Parathyroid adenoma (tissue), 2 donors: ENCODE measurements around the gene RAD51AP2.
"Not testable (repeated sequence)": the region's sequence is repeated elsewhere in the genome, so short reads cannot be mapped to it uniquely, and the experiment has no call there.

Experiments used
- H2AFZ ChIP-seq: fragments of 300-600 bp; sonication (generic); one replicate; pipeline ENCODE4 v1.7.0; 2017; ENCODE audit warnings: antibody characterized with exemption, mild to moderate bottlenecking
- H3K27ac ChIP-seq: fragments of 300-600 bp; sonication (generic); one replicate; pipeline ENCODE4 v1.7.0; 2017
- H3K27me3 ChIP-seq: fragments of 300-600 bp; sonication (generic); one replicate; pipeline ENCODE4 v1.7.0; 2017; ENCODE audit warnings: low read length; ENCODE audit not compliant: control insufficient read depth, insufficient read depth
- H3K36me3 ChIP-seq: fragments of 300-600 bp; sonication (generic); one replicate; pipeline ENCODE4 v1.7.0; 2017; ENCODE audit warnings: low read length; ENCODE audit not compliant: control insufficient read depth, insufficient read depth
- H3K4me1 ChIP-seq: fragments of 300-600 bp; sonication (generic); one replicate; pipeline ENCODE4 v1.7.0; 2017; ENCODE audit warnings: control low read depth
- H3K4me2 ChIP-seq: fragments of 300-600 bp; sonication (generic); one replicate; pipeline ENCODE4 v1.7.0; 2017; ENCODE audit warnings: low read length
- H3K4me3 ChIP-seq: fragments of 300-600 bp; sonication (generic); one replicate; pipeline ENCODE4 v1.7.0; 2017; ENCODE audit warnings: low read depth, low read length
- H3K79me2 ChIP-seq: fragments of 300-600 bp; sonication (generic); one replicate; pipeline ENCODE4 v1.7.0; 2017; ENCODE audit warnings: control low read depth
- H3K9ac ChIP-seq: fragments of 300-600 bp; sonication (generic); one replicate; pipeline ENCODE4 v1.7.0; 2017; ENCODE audit warnings: mild to moderate bottlenecking
- H3K9me3 ChIP-seq: fragments of 300-600 bp; sonication (generic); one replicate; pipeline ENCODE4 v1.7.0; 2017; ENCODE audit warnings: low read length; ENCODE audit not compliant: control insufficient read depth
- CTCF ChIP-seq: fragments of 300-600 bp; sonication (generic); IDR thresholded peaks from one replicate; pipeline ENCODE4 v1.7.0; 2017; ENCODE audit warnings: antibody characterized with exemption, mild to moderate bottlenecking
- donor health status: primary hyperparathyroidism.

The RAD51AP2 gene

GRCh38 chr2:17506736-17507616 lies 11.3 kb downstream of the RAD51AP2 start:
- Histone ChIP-seq H3K27me3 (peaks cover 3% of the 10 kb centered on the region), H3K4me3 (no peak overlapping the region), H3K9ac (no peak overlapping the region), H3K4me2 (no peak overlapping the region), H3K36me3 (no peaks in the 10 kb centered on the region), H3K9me3 (no peaks in the 10 kb centered on the region), H3K4me1 (no peaks in the 10 kb centered on the region), H3K27ac (no peak overlapping the region), H2AFZ (no peak overlapping the region), H3K79me2 (no peaks in the 10 kb centered on the region)
- TF ChIP-seq CTCF: no peak

- Histone ChIP-seq H3K27me3 (peaks cover 3% of the 10 kb centered on the region), H3K4me1 (no peaks in the 10 kb centered on the region)
- TF ChIP-seq CTCF: no peak
These were observed 20.5 kb downstream of the RAD51AP2 start for GRCh38 chr2:17497718-17498117.

GRCh38 chr2:17495590-17495989 lies 22.6 kb downstream of the RAD51AP2 start:
- H3K4me2 ChIP-seq: no peak overlapping the region
- no peak overlapping the region for H3K9ac ChIP-seq
- H3K9me3 ChIP-seq: no peaks in the 10 kb centered on the region

More at GRCh38 chr2:17497718-17498117, 20.5 kb downstream of the RAD51AP2 start:
- H3K27ac ChIP-seq: no peak overlapping the region
- no peak overlapping the region for H3K9ac ChIP-seq
- no peak overlapping the region for H2AFZ ChIP-seq
- H3K4me3 ChIP-seq: no peak overlapping the region
- H3K36me3 ChIP-seq: no peaks in the 10 kb centered on the region
- H3K9me3 ChIP-seq: no peaks in the 10 kb centered on the region
- no peak overlapping the region for H3K4me2 ChIP-seq
- no peaks in the 10 kb centered on the region for H3K79me2 ChIP-seq

GRCh38 chr2:17490165-17490564 lies 28.1 kb downstream of the RAD51AP2 start:
- H2AFZ ChIP-seq, H3K4me2 ChIP-seq, H3K4me1 ChIP-seq, H3K27me3 ChIP-seq, H3K4me3 ChIP-seq, H3K36me3 ChIP-seq, H3K9me3 ChIP-seq, H3K79me2 ChIP-seq, H3K9ac ChIP-seq, H3K27ac ChIP-seq: not testable (repeated sequence)

More at GRCh38 chr2:17495590-17495989, 22.6 kb downstream of the RAD51AP2 start:
- Histone ChIP-seq H2AFZ (no peak overlapping the region), H3K27ac (no peak overlapping the region), H3K4me3 (no peak overlapping the region), H3K36me3 (no peaks in the 10 kb centered on the region), H3K79me2 (no peaks in the 10 kb centered on the region), H3K4me1 (no peaks in the 10 kb centered on the region), H3K27me3 (no peaks in the 10 kb centered on the region)
- no peak for TF ChIP-seq CTCF

- not testable (repeated sequence) for H3K27me3 ChIP-seq, H3K79me2 ChIP-seq, H3K27ac ChIP-seq, H3K9me3 ChIP-seq, H3K4me3 ChIP-seq, H3K4me1 ChIP-seq, H3K36me3 ChIP-seq, H3K9ac ChIP-seq, H3K4me2 ChIP-seq, H2AFZ ChIP-seq
These were observed 29.6 kb downstream of the RAD51AP2 start for GRCh38 chr2:17488610-17489009.
